Lower leg skin (tissue), 4 donors: ENCODE data around the gene TBRG4. TPM values are rescaled to one million over a fixed set of nuclear protein-coding genes. Genes with fewer than 3 reads are reported as not detected.

Source experiments
- DNase-seq, 2 donors: peaks; one replicate each; pipeline ENCODE4 v3.0.0-alpha.2; 2019; ENCODE audit warnings: low spot score in 2 of 2
- H3K4me3 ChIP-seq: fragments of 200-600 bp; sonication (generic); 2 replicates; pipeline ENCODE4 v1.5.1; 2017; ENCODE audit warnings: mild to moderate bottlenecking, low read depth; ENCODE audit not compliant: poor library complexity, severe bottlenecking
- CTCF ChIP-seq, 3 donors: fragments of 450-650 bp; IDR thresholded peaks; one replicate each; pipeline ENCODE4 v1.5.1; 2016; ENCODE audit warnings: antibody characterized with exemption in 3 of 3, mild to moderate bottlenecking in 3 of 3, moderate library complexity in 2 of 3
- POLR2A ChIP-seq, 2 donors: fragments of 450-650 bp; IDR thresholded peaks; one replicate each; pipeline ENCODE4 v1.6.1; 2016 to 2017; ENCODE audit warnings: antibody characterized with exemption in 2 of 2, mild to moderate bottlenecking in 1 of 2, moderate library complexity in 1 of 2
- WGBS, 2 donors: methylation state at CpG; one replicate each; pipeline ENCODE4 v1.1.5; 2018; 5-methylcytosine and 5-hydroxymethylcytosine counted together
- intact Hi-C: fragments of 100-400 bp; cut with DNase I; formaldehyde crosslinking; loops from one replicate; pipeline ENCODE4 v1.15.0; 2023; ENCODE audit warnings: low total_unique reads
- total RNA-seq, 4 donors: library from RNA; depleted of rRNA; stranded (reverse); fragments of >200 nt; gene quantifications; one replicate each; pipeline ENCODE4 v1.1.0, GENCODE V29; 2016

The TBRG4 gene
- total RNA-seq, 4 donors from 2014 or later, result 46.0 to 62.3 (median 58.1) TPM

GRCh38 chr7:45098983-45099839 lies 12.3 kb downstream of the TBRG4 start:
- TF ChIP-seq POLR2A (IDR thresholded peaks at IDR 0.05) (no peak), CTCF (IDR thresholded peaks at IDR 0.05) (no peak)
- H3K4me3 ChIP-seq, result no peak overlapping the region
- 65 to 66% methylated on average over 7 to 10 of the region's 10 CpGs for WGBS, 2 donors
- DNase-seq, result no peak
- intact Hi-C loops, result no loop called here

- intact Hi-C loops, result no loop called here
- TF ChIP-seq CTCF (IDR thresholded peaks at IDR 0.05) (no peak), POLR2A (IDR thresholded peaks at IDR 0.05) (no peak)
- 76 to 83% methylated on average over 3 of the region's 3 CpGs for WGBS, 2 donors
These were observed 18.6 kb downstream of the TBRG4 start for GRCh38 chr7:45092931-45093235.

GRCh38 chr7:45092100-45092930 lies 19.2 kb downstream of the TBRG4 start:
- 58 to 73% methylated on average over 7 of the region's 7 CpGs for WGBS, 2 donors
- TF ChIP-seq CTCF (IDR thresholded peaks at IDR 0.05) (no peak), POLR2A (IDR thresholded peaks at IDR 0.05) (no peak)
- intact Hi-C loops, result no loop called here
- DNase-seq, result no peak
- no peak overlapping the region for H3K4me3 ChIP-seq

More at GRCh38 chr7:45092931-45093235, 18.6 kb downstream of the TBRG4 start:
- no peak for DNase-seq
- no peak overlapping the region for H3K4me3 ChIP-seq

DNA sequence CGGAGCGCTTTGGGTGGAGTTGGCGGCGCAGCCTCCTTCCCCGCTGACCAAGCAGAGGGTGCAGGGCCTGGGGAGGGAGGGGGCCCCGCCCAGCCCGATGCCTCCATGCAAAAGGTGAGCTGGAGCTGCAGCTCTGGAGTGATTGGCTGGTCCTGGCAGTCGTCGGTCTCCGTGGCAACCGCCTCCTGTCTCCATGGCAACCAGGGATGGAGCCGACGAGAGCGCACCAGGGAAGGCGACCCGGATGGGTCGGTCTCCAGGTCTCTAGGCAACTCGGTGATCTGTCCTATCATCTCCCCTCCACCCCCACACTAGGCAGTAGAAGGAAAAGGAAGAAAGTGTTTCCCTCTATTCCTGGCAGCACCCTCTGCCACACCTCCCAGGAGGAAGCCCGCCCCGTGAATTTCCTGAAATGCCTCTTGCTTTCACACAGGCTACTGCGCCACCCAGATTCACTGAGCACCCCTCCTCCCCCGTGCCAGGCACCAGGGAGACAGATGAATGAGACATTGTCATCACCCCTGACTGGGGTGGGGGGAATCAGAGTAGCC lies 22.1 kb downstream of the TBRG4 start:
- no peak overlapping the region for H3K4me3 ChIP-seq
- no peak for TF ChIP-seq POLR2A (IDR thresholded peaks at IDR 0.05)
- TF ChIP-seq CTCF (IDR thresholded peaks at IDR 0.05), result no peak
- intact Hi-C loops, result no loop called here
- 2% methylated on average over 19 to 20 of the region's 22 CpGs for WGBS, 2 donors
- DNase-seq, result no peak

DNA sequence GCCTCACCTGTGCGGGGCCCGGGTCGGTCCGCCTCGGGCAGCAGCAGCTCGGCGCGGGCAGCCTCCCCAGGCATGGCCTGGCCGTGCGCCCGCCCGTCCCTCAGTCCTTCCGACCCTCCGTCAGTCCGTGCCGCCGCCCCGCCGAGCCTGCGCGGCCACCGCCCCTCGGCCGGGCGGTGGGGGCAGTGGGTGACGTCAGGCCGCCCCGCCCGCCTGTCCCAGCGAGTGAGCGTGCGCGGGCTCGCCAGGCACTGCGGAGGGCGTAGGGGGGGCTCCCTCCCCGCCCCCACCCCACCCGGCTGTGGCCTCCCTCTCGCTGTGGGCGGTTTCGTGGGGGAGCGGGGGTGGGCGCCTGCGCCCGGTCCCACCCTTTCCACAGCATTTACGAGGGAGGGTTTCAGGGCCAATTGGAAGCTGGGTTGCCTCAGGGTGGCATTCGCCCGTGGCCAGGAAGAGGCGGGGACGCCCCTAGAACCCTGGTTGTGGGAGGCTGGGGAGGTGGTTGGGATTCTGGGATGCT lies 22.6 kb downstream of the TBRG4 start, which contains the start of gene NACAD:
TSS of gene NACAD (minus strand) at position 149 of the 520 bp plus-strand sequence. CDS start at position 74, 75 bp downstream.
- 0% methylated on average over 10 to 23 of the region's 50 CpGs for WGBS, 2 donors
- peak within 1 kb of the TSS; percentile 13 for H3K4me3 ChIP-seq
- DNase-seq, result no peak
- intact Hi-C loops, result no loop called here
- TF ChIP-seq CTCF (IDR thresholded peaks at IDR 0.05) (no peak), POLR2A (IDR thresholded peaks at IDR 0.05) (no peak)
